Stimulated activated CD4-positive, alpha-beta T cell treated with anti-CD3 and anti-CD28 coated beads, Interleukin-1b, Interleukin-23, amount 100 ng/mL, for 48 hours (primary cell): ENCODE data around the gene CA11.

ENCODE experiments used
- DNase-seq: peaks from one replicate; pipeline ENCODE4 v3.0.0-alpha.2; 2020

CA11 gene

GRCh38 chr19:48627865-48628314 is 18.1 kb downstream of the CA11 start:
- no peak for DNase-seq

GRCh38 chr19:48627201-48627864 is 18.7 kb downstream of the CA11 start:
- no peak for DNase-seq

DNA sequence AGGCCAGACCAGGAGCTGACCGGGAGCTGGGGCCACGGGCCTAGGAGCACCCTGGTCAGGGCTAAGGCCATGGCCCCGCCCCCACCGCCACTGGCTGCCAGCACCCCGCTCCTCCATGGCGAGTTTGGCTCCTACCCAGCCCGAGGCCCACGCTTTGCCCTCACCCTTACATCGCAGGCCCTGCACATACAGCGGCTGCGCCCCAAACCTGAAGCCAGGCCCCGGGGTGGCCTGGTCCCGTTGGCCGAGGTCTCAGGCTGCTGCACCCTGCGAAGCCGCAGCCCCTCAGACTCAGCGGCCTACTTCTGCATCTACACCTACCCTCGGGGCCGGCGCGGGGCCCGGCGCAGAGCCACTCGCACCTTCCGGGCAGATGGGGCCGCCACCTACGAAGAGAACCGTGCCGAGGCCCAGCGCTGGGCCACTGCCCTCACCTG is 20.1 kb downstream of the CA11 start:
- DNase-seq: no peak

GRCh38 chr19:48624791-48625723 is 20.9 kb downstream of the CA11 start:
- no peak for DNase-seq

DNA sequence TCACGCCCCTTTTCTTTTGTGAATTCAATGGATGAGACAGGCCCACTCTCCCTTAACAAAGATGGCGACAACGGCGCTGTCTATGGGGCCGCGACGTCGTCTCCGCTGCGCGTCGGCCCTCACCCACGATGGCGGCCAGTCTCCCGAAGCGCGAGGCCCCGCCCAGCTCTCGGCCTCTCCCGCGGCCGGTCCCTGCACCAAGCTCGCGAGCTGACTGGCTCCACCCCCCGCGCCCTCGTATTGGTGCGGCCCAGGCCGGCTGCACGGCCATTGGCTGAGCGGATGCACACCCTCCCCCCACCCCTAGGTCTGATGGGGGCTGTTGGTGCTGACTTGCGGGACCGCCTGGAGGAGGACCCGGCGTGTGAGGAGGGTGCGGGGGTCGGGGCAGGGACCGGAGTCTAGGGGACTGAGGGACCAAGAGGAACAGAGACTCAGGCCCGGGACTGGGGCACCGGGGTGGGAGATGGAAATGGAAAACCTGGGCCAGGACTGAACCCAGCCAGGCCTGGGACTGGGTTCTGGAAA is 21.9 kb downstream of the CA11 start:
- DNase-seq: peak; percentile 98

DNA sequence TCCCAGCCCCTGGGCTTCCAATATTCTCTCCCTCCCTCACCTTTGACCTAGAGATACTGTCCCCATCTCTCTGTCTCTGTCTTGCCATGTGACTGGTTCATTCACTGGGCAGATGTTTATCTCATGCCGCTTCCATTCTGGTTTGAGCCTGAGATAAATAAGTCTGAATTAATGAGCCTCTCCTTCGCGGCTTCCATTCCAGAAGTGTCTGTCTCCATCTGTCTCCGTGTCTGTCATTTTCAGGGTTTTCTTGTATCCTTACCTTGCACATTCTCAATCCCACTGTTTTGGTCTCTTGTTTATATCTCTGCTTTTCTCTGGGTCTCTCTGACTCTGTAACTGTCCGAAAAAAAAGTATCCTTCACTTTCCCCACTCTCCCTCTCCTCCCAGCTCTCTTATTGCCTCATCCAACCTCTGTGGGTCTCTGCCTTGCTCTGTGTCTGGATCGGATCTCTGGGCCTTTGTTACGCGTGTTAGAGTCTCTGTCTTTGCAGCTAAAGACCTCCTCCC is 22.4 kb downstream of the CA11 start:
- DNase-seq: no peak

GRCh38 chr19:48619692-48620585 is 26.0 kb downstream of the CA11 start:
- DNase-seq: no peak

GRCh38 chr19:48618916-48619691 is 26.9 kb downstream of the CA11 start, which contains the start of the genes RPL18 and SPHK2:
Gene RPL18 (minus strand): TSS chr19:48619178. CDS start chr19:48619143, 35 bp downstream.
Gene SPHK2 (plus strand): TSS chr19:48619506. CDS start chr19:48620515, 1,009 bp downstream.
- peak; percentile 96 for DNase-seq

DNA sequence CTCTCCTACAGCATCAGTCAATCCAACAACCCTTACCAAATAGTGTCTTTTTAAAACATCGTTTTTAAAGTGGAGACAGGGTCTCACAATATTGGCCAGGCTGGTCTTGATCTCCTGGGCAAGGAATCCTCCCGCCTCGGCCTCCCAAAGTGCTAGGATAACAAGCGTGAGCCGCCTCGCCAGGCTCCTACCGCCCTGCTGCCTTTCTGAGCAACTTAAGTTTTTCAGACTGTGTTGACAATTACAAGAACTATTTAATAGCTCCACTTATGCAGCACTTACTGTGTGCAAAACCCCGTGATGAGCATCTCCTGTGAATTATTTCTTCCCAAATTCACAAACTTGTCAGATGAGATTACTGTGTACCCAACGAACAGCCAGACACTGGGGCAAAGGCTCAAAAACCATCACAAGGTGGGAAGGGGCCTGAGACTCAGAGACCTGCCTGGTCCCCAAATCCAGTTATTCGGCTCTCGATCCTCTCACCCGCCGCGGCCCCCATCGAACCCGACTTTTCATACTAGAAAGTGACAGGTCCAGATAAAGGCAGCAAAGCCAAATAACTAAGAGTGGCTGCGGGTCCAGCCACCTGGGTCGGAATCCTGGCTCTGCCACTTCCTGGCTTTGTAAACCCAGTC is 27.6 kb downstream of the CA11 start:
- DNase-seq: no peak

- no peak for DNase-seq
These were observed 28.6 kb downstream of the CA11 start for GRCh38 chr19:48617146-48617937.

GRCh38 chr19:48616491-48617056 is 29.4 kb downstream of the CA11 start:
- DNase-seq: no peak

DNA sequence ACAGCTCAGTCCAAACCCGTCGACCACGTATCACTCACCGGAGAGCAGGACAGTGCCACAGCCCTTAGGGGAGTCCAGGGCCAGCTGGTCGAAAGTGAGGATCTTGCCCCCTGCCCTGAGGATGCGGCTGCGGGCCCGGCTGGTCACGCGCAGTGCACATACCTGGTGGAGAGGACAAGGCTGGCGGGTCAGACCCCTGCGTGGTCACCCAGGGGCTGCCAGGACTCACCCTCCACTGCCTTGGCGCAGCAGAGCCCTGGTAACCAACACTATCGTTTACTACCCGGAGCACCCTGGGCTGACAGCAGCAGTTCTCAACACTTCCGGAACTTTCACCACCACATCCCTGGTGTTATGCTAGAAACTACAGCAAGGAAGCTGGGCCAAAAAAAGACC is 29.9 kb downstream of the CA11 start:
- no peak for DNase-seq

GRCh38 chr19:48615231-48616040 is 30.6 kb downstream of the CA11 start:
- no peak for DNase-seq

GRCh38 chr19:48614436-48615230 is 31.4 kb downstream of the CA11 start, which contains the start of gene FAM83E:
Gene FAM83E (minus strand): TSS chr19:48615076. CDS start chr19:48613372, 1,704 bp downstream.
- no peak for DNase-seq

DNA sequence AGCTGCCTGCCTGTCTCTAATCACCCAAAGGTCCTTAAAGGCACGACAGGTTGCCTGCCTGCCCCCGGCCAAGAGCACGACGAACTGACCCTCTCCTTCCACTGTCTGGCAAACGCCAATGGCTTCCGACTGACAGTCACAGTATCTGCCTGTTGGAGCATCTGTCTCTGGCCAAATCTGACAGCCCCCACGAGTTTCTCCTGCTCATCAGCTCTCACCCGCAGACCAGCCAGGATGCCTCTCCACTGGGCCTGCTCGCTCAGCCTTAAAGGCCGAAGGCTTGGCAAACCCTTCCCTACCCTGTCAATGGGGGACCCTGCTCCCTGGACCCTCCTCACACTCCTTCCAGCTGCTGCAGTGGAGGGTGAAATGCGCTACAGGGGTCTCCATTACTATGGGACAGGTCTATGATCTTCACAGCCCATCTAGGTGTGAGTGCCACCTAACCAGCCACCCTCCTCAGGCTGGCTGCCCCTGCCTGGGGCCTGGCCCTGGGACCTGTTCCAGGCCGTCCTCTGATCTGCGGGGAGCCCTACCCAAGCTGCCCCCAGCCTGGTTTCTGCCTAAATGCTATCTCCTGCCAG is 32.0 kb downstream of the CA11 start:
- no peak for DNase-seq

GRCh38 chr19:48613024-48613851 is 32.7 kb downstream of the CA11 start:
- DNase-seq: no peak
